PFSK-1 (cell line): ENCODE data around the gene PIGB.

Experiments used
- POLR2AphosphoS5 ChIP-seq: IDR thresholded peaks from 2 replicates; pipeline ENCODE4 v1.6.1; 2012; ENCODE audit warnings: low read depth, mild to moderate bottlenecking, control low read depth, low read length, moderate library complexity
- REST ChIP-seq, 2 experiments: IDR thresholded peaks; 2 replicates each; pipeline versions ENCODE4 v1.6.1 to v1.8.0; 2011 to 2012; ENCODE audit warnings: low read depth in 2 of 2, low read length in 2 of 2, control low read depth in 1 of 2, inconsistent platforms in 1 of 2, mild to moderate bottlenecking in 1 of 2, moderate library complexity in 1 of 2; ENCODE audit not compliant: insufficient read depth in 1 of 2
- SIN3A ChIP-seq: IDR thresholded peaks from 2 replicates; pipeline ENCODE4 v1.6.1; 2012; ENCODE audit warnings: mild to moderate bottlenecking, low read length, moderate library complexity, borderline replicate concordance; ENCODE audit not compliant: insufficient read depth
- TAF1 ChIP-seq: IDR thresholded peaks from 2 replicates; pipeline ENCODE4 v1.6.1; 2012; ENCODE audit warnings: low read length, control low read depth, borderline replicate concordance; ENCODE audit not compliant: insufficient read depth

GRCh38 chr15:55361048-55361447 lies 42.0 kb downstream of the PIGB start:
- no peak for TF ChIP-seq POLR2AphosphoS5
- no peak for TF ChIP-seq REST (IDR thresholded peaks at IDR 0.05; ENCODE audit: insufficient read depth in 1 of 2, low read depth in 2 of 2, low read length in 2 of 2)
- TF ChIP-seq TAF1, result no peak
- TF ChIP-seq SIN3A, result no peak
